Prostate gland (tissue), 2 donors: ENCODE results near the gene NPIPA1.

Experiments
- CTCF ChIP-seq, 4 experiments: fragments of 200-600 bp in 2 of 4; fragments of 450-650 bp in 2 of 4; sonication (generic) in 2 of 4; IDR thresholded peaks; 1 replicate in 3 of 4; 2 replicates in 1 of 4; pipeline ENCODE4 v1.5.1; 2016 to 2019; ENCODE audit warnings: antibody characterized with exemption in 4 of 4, mild to moderate bottlenecking in 2 of 4, moderate library complexity in 2 of 4
- POLR2A ChIP-seq: fragments of 450-650 bp; IDR thresholded peaks from one replicate; pipeline ENCODE4 v1.6.1; 2016; ENCODE audit warnings: antibody characterized with exemption, mild to moderate bottlenecking

- TF ChIP-seq CTCF (IDR thresholded peaks at IDR 0.05) (no peak), POLR2A (no peak)
Observed at GRCh38 chr16:14958323-14958600, 21.0 kb downstream of the NPIPA1 start.
